HG03460 (cell line): ENCODE data around the gene CTNND2.

Source experiments
- ATAC-seq: cut with Tn5 transposase; IDR thresholded peaks from one replicate; pipeline ENCODE4 v1.9.1; 2021; ENCODE audit not compliant: unreplicated experiment

CTNND2 gene

DNA sequence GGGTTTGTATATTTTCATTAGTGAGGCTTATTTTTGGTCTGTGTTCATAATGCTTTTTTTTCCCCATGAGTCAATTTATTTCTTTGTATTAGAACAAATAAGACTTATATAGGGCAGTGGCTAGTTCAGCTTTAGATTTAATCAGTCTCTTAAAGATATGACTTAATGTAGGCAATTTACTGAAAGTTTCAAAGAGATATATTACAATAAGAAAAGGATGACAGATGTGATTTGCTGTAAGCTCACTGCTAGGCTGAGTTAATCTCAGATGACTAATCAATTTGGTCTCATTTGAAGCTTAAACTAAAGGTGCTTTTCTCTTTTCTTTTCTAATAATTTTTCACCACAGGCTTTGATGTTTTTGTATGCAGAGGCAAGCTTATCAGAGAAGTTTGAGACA is 851.4 kb downstream of the CTNND2 start:
- ATAC-seq, result no peak

- ATAC-seq, result no peak
Measured at GRCh38 chr5:11050596-11051304, 853.5 kb downstream of the CTNND2 start.

- no peak for ATAC-seq
Measured at GRCh38 chr5:11048760-11049159, 855.5 kb downstream of the CTNND2 start.

- no peak for ATAC-seq
Measured at GRCh38 chr5:11047625-11048024, 856.6 kb downstream of the CTNND2 start.

DNA sequence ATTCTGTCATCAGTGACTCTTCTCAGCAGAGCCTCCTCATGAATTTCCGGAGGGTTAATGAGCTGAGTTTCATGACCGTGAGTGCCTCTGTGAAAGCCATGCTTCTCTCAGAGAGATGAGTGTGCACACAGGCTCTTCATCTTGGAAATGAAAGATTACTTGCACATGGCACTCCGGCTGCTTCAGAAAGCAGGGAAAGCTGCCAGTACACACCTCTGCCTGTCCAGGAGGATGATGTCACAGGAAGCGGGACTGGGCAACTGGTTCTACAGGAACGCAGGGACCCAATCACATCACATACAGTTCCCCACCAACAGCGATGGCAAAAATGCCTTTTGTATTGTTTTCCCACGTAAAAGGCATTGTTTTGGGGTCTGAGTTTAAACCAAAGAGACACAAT is 857.2 kb downstream of the CTNND2 start:
- no peak for ATAC-seq

GRCh38 chr5:11046160-11046559 is 858.1 kb downstream of the CTNND2 start:
- ATAC-seq, result no peak

DNA sequence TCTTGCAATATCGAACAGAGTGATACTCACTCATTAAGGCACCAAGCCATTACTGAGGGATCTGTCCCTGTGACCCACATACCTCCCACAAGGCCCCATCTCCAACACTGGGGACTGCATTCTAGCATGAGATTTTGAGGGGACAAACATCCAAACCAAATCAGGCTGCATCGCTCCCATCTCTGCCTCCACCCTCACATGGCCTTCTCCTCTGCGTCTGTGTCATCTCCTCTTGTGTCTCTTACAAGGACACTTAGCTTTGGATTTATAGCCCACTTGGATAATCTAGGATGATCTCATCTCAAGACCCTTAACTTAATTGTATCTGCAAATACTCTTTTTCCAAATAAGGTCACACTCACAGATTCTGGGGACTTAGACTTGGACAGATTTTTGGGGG is 858.8 kb downstream of the CTNND2 start:
- ATAC-seq, result no peak

DNA sequence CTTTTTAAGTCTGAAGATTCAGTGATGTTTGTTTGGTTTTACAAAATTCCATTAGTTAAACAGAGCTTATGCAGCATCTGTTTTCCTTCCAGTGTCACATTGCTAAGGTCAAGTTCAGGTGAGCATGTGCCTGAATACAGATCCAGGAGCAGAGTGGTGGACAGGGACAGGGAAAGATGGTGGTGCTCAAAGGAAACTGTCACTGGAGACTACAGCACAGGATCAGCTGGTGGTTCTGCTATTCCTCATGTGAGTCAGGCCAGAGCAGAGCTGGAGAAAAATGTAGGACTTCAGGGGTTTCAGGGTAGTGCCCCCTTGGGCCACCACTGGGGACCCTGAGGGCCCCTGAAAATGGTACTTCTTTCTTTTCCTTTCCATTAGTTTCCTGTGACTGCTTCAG is 859.7 kb downstream of the CTNND2 start:
- ATAC-seq, result no peak

- no peak for ATAC-seq
Measured at GRCh38 chr5:11043881-11044280, 860.4 kb downstream of the CTNND2 start.

DNA sequence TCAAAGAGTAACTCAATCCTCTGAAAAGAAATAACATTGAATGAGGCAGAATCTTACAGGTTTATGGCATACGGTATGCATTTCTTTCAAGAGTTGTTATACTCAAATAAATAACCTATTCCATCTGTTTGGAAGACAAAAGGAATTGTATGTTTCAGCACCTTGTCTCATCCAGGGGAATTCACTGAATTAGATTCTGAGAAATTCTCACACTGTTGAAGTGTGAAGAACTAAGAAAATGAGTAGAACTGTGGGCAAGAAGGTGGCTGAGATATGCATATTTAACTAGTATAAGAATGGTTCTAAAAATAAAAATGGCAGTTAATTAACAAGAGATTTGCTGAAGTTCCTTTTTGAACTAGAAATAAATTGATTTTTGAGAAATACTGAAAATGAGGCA is 863.9 kb downstream of the CTNND2 start:
- no peak for ATAC-seq

GRCh38 chr5:11038772-11039171 is 865.5 kb downstream of the CTNND2 start:
- ATAC-seq, result no peak

- ATAC-seq, result no peak
Measured at GRCh38 chr5:11037941-11038340, 866.3 kb downstream of the CTNND2 start.

- no peak for ATAC-seq
Measured at GRCh38 chr5:11037080-11037479, 867.2 kb downstream of the CTNND2 start.

DNA sequence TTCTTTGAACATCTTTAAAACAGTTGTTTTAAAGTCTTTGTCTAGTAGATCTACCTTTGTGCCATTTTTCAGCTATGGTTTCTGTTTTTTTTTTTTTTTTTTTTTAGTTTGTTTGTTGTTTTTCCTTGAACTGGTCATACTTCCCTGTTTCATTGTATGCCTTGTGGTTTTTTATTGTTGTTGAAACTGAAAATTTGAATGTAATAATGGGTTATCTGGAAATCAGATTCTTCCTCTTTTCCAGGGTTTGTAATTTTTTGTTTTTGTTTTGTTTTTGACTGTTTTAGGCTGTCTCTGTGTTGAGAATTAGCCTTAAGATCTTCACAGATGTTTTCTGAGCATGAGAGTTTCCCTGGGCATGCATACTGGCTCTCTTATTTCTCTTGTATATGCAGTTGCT is 873.6 kb downstream of the CTNND2 start:
- no peak for ATAC-seq

GRCh38 chr5:11027660-11028059 is 876.6 kb downstream of the CTNND2 start:
- ATAC-seq, result peak; percentile 65

DNA sequence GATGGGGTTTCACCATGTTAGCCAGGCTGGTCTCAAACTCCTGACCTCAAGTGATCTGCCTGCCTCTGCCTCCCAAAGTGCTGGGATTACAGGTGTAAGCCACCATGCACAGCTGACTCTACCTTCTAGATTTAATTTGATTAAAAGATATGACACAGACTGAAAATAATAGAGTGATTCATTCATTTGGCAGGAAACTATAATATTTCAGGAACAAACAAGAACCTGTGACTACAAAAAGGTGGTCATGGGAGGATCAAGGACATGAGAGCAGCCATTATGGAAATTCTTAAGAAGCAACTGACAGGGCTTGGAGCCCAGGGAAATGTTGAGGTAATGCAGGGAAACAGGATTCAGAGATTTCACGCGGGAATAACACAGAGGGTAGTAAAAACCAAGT is 877.7 kb downstream of the CTNND2 start:
- ATAC-seq, result no peak

GRCh38 chr5:11023945-11024344 is 880.3 kb downstream of the CTNND2 start:
- no peak for ATAC-seq

DNA sequence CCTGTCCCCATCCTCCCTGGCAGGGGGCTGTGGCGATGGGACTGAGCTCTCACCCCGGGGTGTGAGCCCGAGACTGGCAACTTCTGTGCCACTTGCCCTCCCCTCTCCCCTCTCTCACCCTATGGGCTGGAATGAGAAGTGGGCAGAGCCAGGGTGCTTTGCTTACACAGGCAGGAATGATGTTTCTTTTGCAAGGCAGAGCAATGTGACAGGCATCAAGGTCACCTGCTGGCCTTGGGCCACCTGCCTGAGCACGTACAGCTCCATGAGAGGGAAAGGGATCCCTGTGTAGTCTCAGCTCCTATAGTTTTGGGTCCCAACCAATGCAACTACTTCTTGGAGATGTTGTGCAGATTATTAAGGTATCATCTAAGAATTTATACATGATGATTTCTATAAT is 890.5 kb downstream of the CTNND2 start:
- ATAC-seq, result no peak

GRCh38 chr5:11012295-11012694 is 892.0 kb downstream of the CTNND2 start:
- ATAC-seq, result no peak

GRCh38 chr5:11010429-11011210 is 893.6 kb downstream of the CTNND2 start:
- ATAC-seq, result no peak

DNA sequence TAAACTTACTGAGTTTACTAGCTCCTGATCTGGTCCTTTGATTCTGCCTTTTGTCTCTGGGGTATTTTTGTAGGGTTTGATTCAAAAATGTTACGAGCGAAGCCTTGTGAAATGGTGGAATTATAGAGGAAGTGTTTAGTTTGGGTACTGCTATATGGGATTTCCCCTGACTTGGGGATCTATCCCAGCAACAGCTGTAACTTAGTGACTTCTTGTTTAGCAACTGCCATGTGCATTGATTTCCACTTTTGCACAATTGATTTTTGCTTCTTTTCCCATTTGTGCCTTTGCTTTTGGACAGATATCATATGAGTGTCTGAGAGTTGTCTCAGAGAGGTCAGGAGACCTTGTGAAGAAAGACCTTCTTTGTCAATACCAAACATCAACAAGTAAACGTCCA is 894.7 kb downstream of the CTNND2 start:
- no peak for ATAC-seq

GRCh38 chr5:11007269-11007870 is 896.9 kb downstream of the CTNND2 start:
- ATAC-seq, result no peak
